GM19328 (cell line): ENCODE measurements around the gene OR5W2.
"Not testable (repeated sequence)": the region's sequence is repeated elsewhere in the genome, so short reads cannot be mapped to it uniquely, and the experiment has no call there.

Source experiments
- ATAC-seq: cut with Tn5 transposase; IDR thresholded peaks from one replicate; pipeline ENCODE4 v1.9.1; 2021; ENCODE audit warnings: mild to moderate bottlenecking, moderate library complexity; ENCODE audit not compliant: unreplicated experiment

OR5W2 gene

DNA sequence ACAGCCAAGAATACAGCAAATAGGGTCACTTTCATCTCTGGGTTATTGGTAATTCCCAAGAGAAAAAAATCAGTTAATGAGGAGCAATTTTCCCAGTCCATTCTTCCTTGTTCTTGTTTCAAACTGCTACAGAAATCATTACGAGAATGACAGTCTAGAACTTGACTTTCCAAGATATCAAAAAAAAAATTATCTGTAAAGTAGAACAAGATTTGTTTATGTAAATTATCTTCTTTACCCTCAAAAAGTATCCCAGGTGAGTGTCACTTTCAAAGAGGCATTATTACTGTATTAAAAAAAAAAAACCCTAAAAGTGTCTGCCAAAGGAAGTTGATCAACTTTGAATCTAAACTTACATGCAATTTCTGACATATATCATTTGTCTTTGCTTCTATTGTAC, at the start of gene OR5W2:
OR5W2 (minus strand) TSS at position 101 of the 400 bp plus-strand sequence; CDS start at position 101, 0 bp downstream.
- ATAC-seq = no peak

DNA sequence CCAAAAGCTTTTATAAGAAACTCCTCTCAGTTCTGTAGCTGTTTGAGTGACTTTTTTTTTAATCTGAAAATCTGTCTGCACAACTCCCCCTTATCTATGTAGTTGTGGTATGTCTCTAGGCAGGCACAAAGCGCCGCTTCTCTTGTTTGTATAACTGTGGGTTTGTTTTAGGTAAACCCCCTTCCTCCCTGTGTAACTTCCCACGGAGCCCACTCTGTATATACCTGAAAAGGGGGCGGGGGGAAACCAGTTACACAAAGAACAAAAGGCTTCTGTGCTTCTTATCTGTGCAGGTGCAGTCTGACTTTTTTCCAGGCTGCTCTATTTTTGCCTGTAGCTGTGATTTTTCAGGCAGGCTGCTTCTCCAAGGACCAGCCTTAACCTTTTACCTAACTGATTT, 42.1 kb upstream of the OR5W2 start:
- ATAC-seq = no peak

DNA sequence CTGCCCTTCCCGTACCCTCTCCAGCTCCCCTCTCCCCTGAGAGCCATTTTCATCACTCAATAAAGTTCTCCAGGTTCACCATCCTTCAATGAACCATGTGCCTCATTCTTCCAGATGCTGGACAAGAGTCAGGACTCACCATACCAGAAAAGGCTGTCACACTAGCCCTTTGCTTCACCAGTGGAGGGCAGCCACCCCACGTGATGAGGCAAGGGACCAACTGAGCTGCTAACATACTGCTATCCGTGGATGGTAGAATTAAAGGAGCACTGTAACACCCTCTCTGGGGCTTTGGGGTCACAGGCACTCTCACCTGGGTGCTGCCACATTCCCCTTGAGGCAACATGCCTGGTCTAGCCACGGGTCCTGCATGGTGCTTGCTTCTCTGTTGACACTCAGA, 34.9 kb upstream of the OR5W2 start:
- ATAC-seq = no peak

DNA sequence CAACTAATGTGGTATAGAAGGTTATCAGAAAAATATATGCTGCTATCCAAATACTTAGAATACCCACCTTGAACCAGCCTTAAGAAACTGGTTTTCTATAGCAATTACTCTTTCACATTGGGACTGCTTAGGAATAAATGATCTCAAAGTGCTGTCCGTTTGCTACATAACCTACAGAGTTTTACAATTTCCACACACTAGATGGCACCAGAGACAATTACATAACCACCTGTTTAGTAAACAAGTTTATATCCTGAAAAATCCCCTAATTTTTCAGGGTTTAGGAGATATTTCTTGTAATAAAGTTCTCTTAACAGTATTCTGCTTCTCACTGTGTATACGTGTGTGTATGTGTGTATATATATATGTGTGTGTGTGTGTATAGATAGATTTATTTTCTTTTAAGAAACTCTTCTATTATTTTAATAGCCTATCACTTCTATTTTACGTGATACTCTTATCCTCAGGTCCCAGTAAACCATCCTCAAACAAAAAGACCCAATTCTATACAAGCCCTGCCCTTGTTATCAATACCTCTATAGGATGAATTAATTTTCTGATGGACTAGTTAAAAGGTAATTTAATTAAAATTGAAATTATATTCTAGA, 28.5 kb upstream of the OR5W2 start:
- no peak for ATAC-seq

DNA sequence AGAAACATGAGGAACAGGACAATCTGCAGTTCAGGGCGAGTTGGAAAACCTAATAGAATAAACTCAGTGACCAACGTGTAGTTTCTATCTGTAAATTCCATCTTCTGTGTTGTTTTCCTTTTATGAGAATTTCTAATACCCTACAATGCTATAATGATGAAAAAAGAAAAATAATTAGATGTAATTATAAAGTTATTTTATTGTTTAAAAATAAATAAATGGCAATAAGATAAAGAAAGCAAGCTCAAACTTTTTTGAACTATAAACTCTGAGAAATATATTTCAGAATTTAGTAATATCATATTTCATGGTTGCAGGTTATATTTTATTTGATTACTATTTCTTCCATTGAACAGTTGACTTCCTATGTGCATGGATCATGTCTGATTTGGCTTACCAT, 21.9 kb upstream of the OR5W2 start, which contains the start of gene OR5I1:
OR5I1 (minus strand) TSS at position 101 of the 400 bp plus-strand sequence; CDS start at position 101, 0 bp downstream.
- no peak for ATAC-seq

DNA sequence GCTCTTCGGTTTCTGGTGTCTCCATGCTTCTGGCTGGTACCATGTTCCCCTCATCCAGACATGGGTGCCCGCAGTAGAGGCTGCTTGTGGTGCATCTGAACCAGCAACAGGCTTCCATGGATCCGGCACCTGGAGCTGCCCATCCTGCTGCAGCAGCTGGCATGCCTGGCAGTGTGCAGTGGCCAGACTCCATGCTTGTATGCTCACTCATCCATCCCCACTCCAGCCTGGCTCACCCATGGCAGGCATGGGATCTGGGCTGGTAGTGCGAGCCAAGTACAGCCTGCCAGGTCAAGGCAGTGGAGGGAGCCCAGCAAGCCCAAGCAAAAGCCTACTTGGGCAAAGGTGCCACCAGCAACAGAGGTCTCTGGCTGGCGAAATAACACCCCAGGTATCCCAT, 6.2 kb upstream of the OR5W2 start:
- ATAC-seq = no peak

DNA sequence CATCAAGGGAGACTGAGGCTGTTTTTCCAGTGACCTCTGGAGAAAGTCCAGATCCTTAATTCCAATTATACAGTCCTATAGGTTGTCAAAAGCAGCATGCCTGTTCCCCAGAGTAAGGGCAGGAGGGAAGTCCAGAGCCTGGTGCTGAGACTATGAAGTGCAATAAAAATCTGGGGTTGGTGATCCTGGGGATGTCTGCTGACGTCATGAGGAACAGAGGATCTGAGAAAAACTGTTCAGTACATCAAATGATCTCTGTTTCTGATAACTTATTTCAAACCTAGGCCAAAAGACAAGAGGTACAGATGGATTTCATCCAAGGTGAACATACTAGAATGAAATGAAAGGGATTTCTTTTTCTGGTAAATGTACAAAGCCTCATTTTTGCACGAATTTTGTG, 12.1 kb downstream of the OR5W2 start:
- ATAC-seq = no peak

DNA sequence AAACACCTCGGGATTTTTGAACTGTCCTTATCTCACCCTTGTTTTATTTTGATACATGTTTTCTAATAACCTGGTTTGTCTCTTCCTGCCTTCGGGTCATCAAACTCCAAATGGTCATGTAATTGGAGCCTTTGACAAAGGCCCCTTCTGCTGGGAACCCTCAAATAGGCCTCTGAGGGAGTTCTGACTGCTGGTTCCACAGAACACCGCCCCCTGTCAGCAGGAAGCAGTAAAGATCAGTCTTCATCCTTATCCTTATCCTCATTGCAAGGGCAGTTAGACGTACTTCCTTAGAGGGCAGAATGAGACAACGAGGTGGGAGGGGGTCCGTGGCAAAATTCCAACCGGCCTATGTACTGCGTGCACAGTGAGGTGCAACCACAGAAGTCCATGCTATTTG, 19.2 kb downstream of the OR5W2 start:
- ATAC-seq = no peak

DNA sequence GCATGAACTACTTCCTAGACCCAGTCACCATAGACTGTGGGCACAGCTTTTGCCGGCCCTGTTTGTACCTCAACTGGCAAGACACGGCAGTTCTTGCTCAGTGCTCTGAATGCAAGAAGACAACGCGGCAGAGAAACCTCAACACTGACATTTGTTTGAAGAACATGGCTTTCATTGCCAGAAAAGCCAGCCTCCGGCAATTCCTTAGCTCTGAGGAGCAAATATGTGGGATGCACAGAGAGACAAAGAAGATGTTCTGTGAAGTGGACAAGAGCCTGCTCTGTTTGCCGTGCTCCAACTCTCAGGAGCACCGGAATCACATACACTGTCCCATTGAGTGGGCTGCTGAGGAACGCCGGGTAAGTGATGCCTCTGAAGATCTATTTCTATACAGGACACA, 28.9 kb downstream of the OR5W2 start:
- ATAC-seq = not testable (repeated sequence)

DNA sequence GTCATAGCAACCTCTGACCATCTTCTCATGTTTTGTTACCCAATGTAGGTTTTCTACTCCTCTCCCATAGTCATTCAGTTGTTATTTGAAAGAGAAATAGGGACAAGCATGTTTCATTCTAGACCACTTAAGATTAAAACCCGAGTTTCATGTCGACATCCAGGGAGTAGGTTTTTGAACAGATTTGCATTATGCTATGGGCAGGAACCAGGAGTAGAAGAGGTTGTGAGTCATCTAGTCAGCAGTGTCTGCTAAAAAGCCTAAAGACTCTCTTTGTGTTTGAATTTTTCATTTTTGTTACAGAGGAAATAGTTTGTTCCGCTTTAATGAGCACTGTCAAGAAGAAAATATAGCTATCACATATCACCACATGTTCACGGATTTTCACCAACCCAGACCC, 29.4 kb downstream of the OR5W2 start:
- ATAC-seq = not testable (repeated sequence)

DNA sequence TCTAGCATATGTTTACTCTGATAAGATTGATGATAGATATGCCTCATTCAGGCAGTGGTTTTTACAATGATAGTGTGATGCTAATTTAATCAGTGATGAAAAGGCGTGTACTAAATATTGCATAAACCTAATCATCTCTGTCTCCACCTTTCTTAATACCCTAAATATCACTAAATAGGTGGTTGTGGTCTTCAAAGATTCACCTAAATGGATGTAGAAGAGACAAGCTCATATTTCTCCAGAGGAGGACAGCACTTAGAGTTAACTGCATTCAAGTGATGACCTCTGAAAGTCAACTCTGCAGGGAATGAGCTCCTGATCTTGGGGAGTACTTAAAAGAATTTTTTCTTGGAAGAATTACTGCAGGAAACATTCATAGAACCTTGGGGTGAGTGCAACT, 31.4 kb downstream of the OR5W2 start, which contains the start of gene TRIM51:
TRIM51 (plus strand) TSS at position 301 of the 400 bp plus-strand sequence. CDS start 2,132 bp downstream, outside the sequence.
- ATAC-seq = not testable (repeated sequence)

DNA sequence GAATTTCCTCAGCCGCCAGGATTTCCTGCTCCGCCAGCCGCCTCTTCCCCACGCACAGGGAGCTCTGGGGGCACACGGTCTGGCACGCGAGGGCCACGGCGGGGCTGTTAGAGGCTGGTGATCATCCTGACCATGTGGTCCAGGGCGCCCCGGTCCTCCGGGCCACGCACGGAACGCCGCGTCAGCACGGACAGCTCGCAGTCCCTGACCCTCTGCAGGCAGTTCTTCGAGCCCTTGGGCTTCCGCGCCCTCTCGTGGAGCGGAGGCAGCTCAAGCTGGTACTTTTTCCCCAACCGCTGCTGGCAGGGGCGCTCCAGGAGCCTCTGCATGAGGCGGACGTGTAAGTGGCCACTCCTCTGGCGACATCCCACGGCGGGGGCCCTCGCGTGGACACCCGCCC, 41.2 kb downstream of the OR5W2 start:
- ATAC-seq = not testable (repeated sequence)

DNA sequence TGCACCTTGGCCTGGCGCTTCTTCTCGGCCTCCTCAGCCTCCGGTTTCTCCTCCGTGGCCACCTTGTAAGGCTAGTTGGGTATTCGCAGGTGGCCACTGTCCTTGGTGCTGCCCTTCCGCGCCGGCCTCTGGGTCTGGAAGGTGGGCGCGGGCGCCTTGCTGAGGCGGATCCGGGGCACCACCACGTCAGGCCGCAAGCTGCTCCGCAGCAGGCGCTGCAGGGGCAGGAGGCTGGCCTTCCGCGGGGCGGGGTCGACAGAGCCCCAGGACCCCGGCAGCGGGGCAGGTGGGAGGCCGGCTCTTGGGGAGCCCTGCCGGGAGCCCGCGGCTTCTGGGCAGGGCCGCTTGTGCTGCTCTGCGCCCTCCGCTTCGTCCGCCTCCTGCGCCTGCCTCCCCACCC, 41.7 kb downstream of the OR5W2 start:
- not testable (repeated sequence) for ATAC-seq

DNA sequence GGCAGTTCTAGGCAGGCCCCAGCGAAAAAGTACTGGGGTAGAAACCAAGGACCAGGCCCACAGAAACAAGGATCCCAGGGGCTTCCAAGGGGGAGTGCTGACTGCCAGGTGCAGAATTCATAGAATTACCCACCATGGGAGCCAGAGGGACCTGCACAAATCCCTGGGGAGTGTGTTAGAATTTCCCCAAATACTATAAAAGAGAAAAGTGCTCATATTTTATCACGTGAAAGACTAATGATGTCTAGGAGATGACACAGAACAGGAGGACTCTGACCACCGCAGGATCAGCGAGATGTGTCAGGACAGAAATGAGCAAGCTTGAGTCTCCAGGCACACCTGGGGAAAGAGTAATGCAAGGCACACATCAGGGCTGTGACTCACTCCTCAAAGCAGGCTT, 47.0 kb downstream of the OR5W2 start:
- ATAC-seq = not testable (repeated sequence)
